Neutrophil (primary cell): ENCODE results near the gene EPHA10.

Experiments used
- H3K27ac ChIP-seq: fragments of 200-600 bp; sonication (generic); 2 replicates; pipeline ENCODE4 v1.5.1; 2016; ENCODE audit warnings: mild to moderate bottlenecking, moderate library complexity
- H3K27me3 ChIP-seq: fragments of 200-600 bp; sonication (generic); 2 replicates; pipeline ENCODE4 v1.6.0; 2016; ENCODE audit warnings: mild to moderate bottlenecking
- H3K36me3 ChIP-seq: fragments of 200-600 bp; sonication (generic); 2 replicates; pipeline ENCODE4 v1.5.1; 2017
- H3K4me1 ChIP-seq, 2 experiments: fragments of 200-600 bp in 1 of 2; sonication (generic) in 1 of 2; 1 replicate in 1 of 2; 2 replicates in 1 of 2; pipeline versions ENCODE4 v1.5.1 to v1.6.1; 2013 to 2016; ENCODE audit warnings: low read depth in 1 of 2, low read length in 1 of 2, mild to moderate bottlenecking in 1 of 2, moderate library complexity in 1 of 2; ENCODE audit not compliant: control insufficient read depth in 1 of 2, insufficient read depth in 1 of 2
- H3K4me3 ChIP-seq, 2 experiments: fragments of 200-600 bp in 1 of 2; sonication (generic) in 1 of 2; 1 replicate in 1 of 2; 2 replicates in 1 of 2; pipeline ENCODE4 v1.5.1; 2013 to 2016; ENCODE audit warnings: low read depth in 1 of 2, low read length in 1 of 2, mild to moderate bottlenecking in 1 of 2, moderate library complexity in 1 of 2
- H3K9me3 ChIP-seq: fragments of 200-600 bp; sonication (generic); 2 replicates; pipeline ENCODE4 v1.5.1; 2016
- TF ChIP-seq, protein P1 (sequence below): fragments of 200-600 bp; sonication (generic); IDR thresholded peaks from 2 replicates; pipeline ENCODE4 v1.5.1; 2016; ENCODE audit warnings: antibody characterized with exemption

The EPHA10 gene

DNA sequence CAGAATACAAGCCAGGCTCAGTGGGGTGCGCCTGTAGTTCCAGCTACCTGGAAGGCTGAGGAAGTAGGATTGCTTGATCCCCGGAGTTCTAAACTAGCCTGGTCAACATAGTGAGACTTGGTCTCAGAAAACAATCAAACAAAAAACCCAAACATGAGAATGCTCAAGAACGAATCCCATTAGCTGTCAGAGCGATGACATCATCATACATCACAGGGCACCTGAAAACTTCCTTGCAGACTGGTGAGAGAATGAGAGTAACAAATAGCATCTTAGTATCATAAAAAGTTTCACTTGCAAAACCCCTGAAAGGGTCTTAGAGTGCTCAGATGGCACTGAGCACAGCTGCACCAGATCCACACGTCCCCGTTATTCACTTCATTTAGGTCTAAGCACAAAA, 93.7 kb downstream of the EPHA10 start:
- no peak overlapping the region for H3K4me3 ChIP-seq
- TF ChIP-seq, protein P1, sequence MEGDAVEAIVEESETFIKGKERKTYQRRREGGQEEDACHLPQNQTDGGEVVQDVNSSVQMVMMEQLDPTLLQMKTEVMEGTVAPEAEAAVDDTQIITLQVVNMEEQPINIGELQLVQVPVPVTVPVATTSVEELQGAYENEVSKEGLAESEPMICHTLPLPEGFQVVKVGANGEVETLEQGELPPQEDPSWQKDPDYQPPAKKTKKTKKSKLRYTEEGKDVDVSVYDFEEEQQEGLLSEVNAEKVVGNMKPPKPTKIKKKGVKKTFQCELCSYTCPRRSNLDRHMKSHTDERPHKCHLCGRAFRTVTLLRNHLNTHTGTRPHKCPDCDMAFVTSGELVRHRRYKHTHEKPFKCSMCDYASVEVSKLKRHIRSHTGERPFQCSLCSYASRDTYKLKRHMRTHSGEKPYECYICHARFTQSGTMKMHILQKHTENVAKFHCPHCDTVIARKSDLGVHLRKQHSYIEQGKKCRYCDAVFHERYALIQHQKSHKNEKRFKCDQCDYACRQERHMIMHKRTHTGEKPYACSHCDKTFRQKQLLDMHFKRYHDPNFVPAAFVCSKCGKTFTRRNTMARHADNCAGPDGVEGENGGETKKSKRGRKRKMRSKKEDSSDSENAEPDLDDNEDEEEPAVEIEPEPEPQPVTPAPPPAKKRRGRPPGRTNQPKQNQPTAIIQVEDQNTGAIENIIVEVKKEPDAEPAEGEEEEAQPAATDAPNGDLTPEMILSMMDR = no peak
- no peaks in the 10 kb centered on the region for H3K36me3 ChIP-seq

DNA sequence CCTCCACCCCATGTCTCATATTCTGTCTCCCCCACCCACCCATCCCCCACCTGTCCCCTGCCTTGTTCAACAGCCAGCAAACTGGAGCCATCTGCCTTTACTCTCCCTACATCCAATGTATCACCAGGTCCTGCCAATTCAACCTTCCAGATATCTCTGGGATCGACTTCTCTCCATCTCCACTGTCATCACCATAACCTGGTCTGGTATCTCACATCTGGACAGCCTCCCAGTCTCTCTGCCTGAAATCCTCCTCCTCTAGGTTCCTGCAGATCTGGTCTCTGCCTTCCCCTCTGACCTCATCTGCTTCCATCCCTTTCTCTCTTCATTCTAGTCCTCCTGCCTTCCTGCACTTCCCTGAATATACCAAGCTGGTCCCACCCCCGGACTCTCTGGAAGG, 94.8 kb downstream of the EPHA10 start:
- H3K36me3 ChIP-seq = no peaks in the 10 kb centered on the region
- H3K27ac ChIP-seq = no peak overlapping the region
- H3K27me3 ChIP-seq = peaks cover 26% of the 10 kb centered on the region
- H3K4me1 ChIP-seq = no peaks in the 10 kb centered on the region
- no peak overlapping the region for H3K4me3 ChIP-seq
- TF ChIP-seq, protein P1 = no peak
- no peaks in the 10 kb centered on the region for H3K9me3 ChIP-seq

More for the DNA sequence above, 93.7 kb downstream of the EPHA10 start:
- Histone ChIP-seq H3K4me1 (no peaks in the 10 kb centered on the region), H3K27me3 (peaks cover 26% of the 10 kb centered on the region), H3K27ac (no peak overlapping the region), H3K9me3 (no peaks in the 10 kb centered on the region)

DNA sequence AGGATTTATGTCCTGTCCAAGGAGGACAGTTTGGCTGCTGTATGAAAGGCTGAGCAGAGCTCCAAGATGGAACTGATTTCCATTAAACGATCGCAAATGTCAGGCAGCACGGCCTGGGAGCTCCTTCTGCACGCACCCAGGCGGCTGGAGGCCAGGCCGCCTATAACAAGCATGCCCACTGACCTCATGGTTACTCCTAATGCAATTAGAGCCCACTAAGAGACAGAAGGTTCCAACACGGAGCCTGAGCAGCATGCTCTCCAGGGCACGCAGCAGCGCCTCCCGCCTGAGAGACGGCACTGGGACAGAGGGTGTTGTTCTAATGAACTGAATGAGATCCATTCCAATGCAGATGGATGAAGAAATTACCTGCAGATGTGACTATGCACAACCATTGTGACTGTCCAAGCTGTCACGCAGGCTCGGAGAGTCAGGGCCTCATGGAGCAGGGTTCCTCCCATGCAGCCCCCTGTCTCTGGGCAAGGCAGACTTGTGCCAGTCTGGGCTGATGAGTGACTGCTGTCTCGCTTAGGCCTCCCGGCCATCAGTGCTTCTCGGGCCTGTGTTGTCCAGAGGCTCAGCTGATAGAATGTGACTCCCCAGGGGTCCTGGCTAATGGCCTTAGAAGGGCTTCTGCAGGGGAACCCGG, 97.8 kb downstream of the EPHA10 start:
- TF ChIP-seq, protein P1 = no peak
- Histone ChIP-seq H3K36me3 (no peaks in the 10 kb centered on the region), H3K27me3 (peaks cover 19% of the 10 kb centered on the region), H3K9me3 (no peaks in the 10 kb centered on the region), H3K27ac (no peak overlapping the region), H3K4me1 (no peaks in the 10 kb centered on the region), H3K4me3 (no peak overlapping the region)

DNA sequence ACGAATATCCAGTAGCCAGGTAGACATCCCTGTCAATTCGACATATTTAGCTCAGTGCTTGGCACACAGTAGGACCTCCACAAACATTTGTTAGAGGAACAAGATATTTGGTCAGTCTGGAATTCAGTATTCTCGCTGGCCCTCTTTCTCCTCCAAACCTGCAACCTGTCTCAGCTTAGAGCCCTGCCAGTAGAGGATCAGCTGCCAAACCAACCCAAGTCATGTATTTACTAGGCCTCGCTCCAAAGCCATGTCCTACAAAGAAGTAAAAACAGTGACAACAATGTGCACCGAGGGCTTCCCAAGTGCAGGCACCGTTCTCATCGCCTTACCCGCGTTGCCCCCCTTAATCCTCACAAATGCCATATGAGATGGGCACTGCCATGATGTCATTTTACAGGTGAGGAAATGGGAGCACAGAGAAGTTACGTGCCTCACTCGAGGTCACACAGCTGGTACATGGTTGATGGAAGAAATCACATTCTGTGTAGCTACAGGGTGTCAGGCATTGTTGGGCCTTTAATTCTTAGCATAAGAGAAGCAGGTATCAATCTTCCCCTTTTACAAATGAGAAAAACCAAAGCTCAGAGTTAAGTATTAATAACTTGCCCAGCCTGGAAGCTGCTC, 98.6 kb downstream of the EPHA10 start:
- Histone ChIP-seq H3K9me3 (no peaks in the 10 kb centered on the region), H3K4me1 (no peaks in the 10 kb centered on the region), H3K36me3 (no peaks in the 10 kb centered on the region), H3K27ac (no peak overlapping the region), H3K4me3 (no peak overlapping the region), H3K27me3 (peaks cover 19% of the 10 kb centered on the region)
- TF ChIP-seq, protein P1 = no peak
